HG02571 (cell line): ENCODE measurements around the gene GPS1.

ENCODE experiments used
- ATAC-seq: cut with Tn5 transposase; IDR thresholded peaks from one replicate; pipeline ENCODE4 v1.9.1; 2021; ENCODE audit warnings: mild to moderate bottlenecking, moderate library complexity; ENCODE audit not compliant: unreplicated experiment

Gene GPS1

GRCh38 chr17:82051776-82052637 lies at the start of gene GPS1, which contains the start of gene RFNG:
Gene GPS1 (plus strand): TSS chr17:82051898. CDS start chr17:82051932, 34 bp downstream.
Gene RFNG (minus strand): TSS chr17:82051811. CDS start chr17:82051766, 45 bp downstream.
- ATAC-seq: no peak

- ATAC-seq: no peak
Observed at GRCh38 chr17:82003411-82004381, 48.0 kb upstream of the GPS1 start.

GRCh38 chr17:82004517-82005455 lies 46.9 kb upstream of the GPS1 start:
- no peak for ATAC-seq

- no peak for ATAC-seq
Observed at GRCh38 chr17:82005701-82006348, 45.9 kb upstream of the GPS1 start.

GRCh38 chr17:82006468-82007227 lies 45.0 kb upstream of the GPS1 start:
- ATAC-seq: no peak

GRCh38 chr17:82007228-82007494 lies 44.5 kb upstream of the GPS1 start:
- no peak for ATAC-seq

- ATAC-seq: no peak
Observed at GRCh38 chr17:82007495-82008257, 44.0 kb upstream of the GPS1 start.

GRCh38 chr17:82008258-82008940 lies 43.3 kb upstream of the GPS1 start:
- no peak for ATAC-seq

- no peak for ATAC-seq
Observed at GRCh38 chr17:82008941-82009405, 42.7 kb upstream of the GPS1 start.

- no peak for ATAC-seq
Observed at GRCh38 chr17:82009413-82009812, 42.3 kb upstream of the GPS1 start.

- ATAC-seq: no peak
Observed at GRCh38 chr17:82010575-82011525, 40.8 kb upstream of the GPS1 start.

- no peak for ATAC-seq
Observed at GRCh38 chr17:82011617-82012187, 40.0 kb upstream of the GPS1 start.

GRCh38 chr17:82012261-82012639 lies 39.4 kb upstream of the GPS1 start:
- no peak for ATAC-seq

- no peak for ATAC-seq
Observed at GRCh38 chr17:82012640-82013295, 38.9 kb upstream of the GPS1 start.

GRCh38 chr17:82013341-82013740 lies 38.4 kb upstream of the GPS1 start:
- no peak for ATAC-seq

- ATAC-seq: no peak
Observed at GRCh38 chr17:82013772-82014321, 37.9 kb upstream of the GPS1 start.
